OCI-LY7 (cell line): Measurements from ENCODE around the gene PSMA7.

Experiments used
- CTCF ChIP-seq: fragments of 200-600 bp; sonication (generic); conservative IDR thresholded peaks from 2 replicates; pipeline ENCODE4 v1.5.1; 2014; ENCODE audit warnings: mild to moderate bottlenecking, antibody characterized with exemption, low read length, moderate library complexity, mixed read lengths
- EZH2phosphoT487 ChIP-seq: fragments of 200-600 bp; sonication (generic); IDR thresholded peaks from 2 replicates; pipeline ENCODE4 v1.6.1; 2018; ENCODE audit warnings: low read depth, borderline replicate concordance, mild to moderate bottlenecking, mixed run types, antibody characterized with exemption, low read length, moderate library complexity, mixed read lengths

- TF ChIP-seq CTCF (no peak), EZH2phosphoT487 (no peak)
Measured at GRCh38 chr20:62139636-62140035, 3.6 kb downstream of the PSMA7 start.
